ENCODE measurements around the gene DEFB114.
"Not testable (repeated sequence)": the region's sequence is repeated elsewhere in the genome, so short reads cannot be mapped to it uniquely, and the experiment has no call there.

The DEFB114 gene

GRCh38 chr6:49958180-49958579, 5.8 kb downstream of the DEFB114 start:
- Histone ChIP-seq H3K9ac (ENCODE audit: insufficient read length, low read depth) (no peak overlapping the region), H3K27me3 (ENCODE audit: insufficient read depth, insufficient read length) (no peaks in the 10 kb centered on the region), H3K36me3 (ENCODE audit: insufficient read depth, insufficient read length, low read length) (no peaks in the 10 kb centered on the region), H3K4me3 (ENCODE audit: insufficient read length, low read depth) (no peak overlapping the region), H3K9me3 (ENCODE audit: insufficient read depth, low read length) (no peaks in the 10 kb centered on the region), H3K4me1 (ENCODE audit: insufficient read depth, insufficient read length) (no peaks in the 10 kb centered on the region)
- DNase-seq (ENCODE audit: low read depth, low spot score), result no peak
- no peak for TF ChIP-seq SUZ12 (IDR thresholded peaks at IDR 0.05; ENCODE audit: extremely low read depth, insufficient read depth, insufficient read length)
- TF ChIP-seq YY1 (IDR thresholded peaks at IDR 0.05; ENCODE audit: insufficient read depth, insufficient read length), result no peak
- TF ChIP-seq ZNF274 (IDR thresholded peaks at IDR 0.05; ENCODE audit: low read depth, low read length), result no peak

DNA sequence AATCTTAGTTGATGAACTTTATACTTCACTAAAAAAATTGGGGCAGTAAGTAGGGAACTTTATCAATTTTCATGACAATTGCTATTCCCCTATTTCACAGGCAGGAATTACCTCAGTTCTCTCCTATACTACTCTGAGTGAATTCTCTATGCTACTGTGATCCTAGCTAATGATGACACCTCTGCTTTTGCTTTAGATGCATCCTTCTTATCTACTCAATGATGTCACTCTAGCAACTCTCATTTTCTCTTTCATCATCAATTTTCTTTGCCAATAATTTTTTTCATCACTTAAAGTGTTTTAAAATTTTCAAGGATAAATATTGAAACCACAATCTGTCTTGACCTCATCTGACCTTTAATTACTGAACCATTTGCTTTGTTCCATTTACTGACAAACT, 8.1 kb downstream of the DEFB114 start:
- no peak overlapping the region for H3K9ac ChIP-seq (ENCODE audit: insufficient read length, low read depth)
- no peak for DNase-seq (ENCODE audit: low read depth, low spot score)
- no peaks in the 10 kb centered on the region for H3K4me1 ChIP-seq (ENCODE audit: insufficient read depth, insufficient read length)
- no peak overlapping the region for H3K4me3 ChIP-seq (ENCODE audit: insufficient read length, low read depth)
- H3K27me3 ChIP-seq (ENCODE audit: insufficient read depth, insufficient read length), result no peaks in the 10 kb centered on the region
- no peaks in the 10 kb centered on the region for H3K36me3 ChIP-seq (ENCODE audit: insufficient read depth, insufficient read length, low read length)
- no peak for TF ChIP-seq SUZ12 (IDR thresholded peaks at IDR 0.05; ENCODE audit: extremely low read depth, insufficient read depth, insufficient read length)
- TF ChIP-seq ZNF274 (IDR thresholded peaks at IDR 0.05; ENCODE audit: low read depth, low read length), result no peak
- no peak for TF ChIP-seq YY1 (IDR thresholded peaks at IDR 0.05; ENCODE audit: insufficient read depth, insufficient read length)
- no peaks in the 10 kb centered on the region for H3K9me3 ChIP-seq (ENCODE audit: insufficient read depth, low read length)

- H3K4me1 ChIP-seq (ENCODE audit: insufficient read depth, insufficient read length), result no peaks in the 10 kb centered on the region
- H3K9me3 ChIP-seq (ENCODE audit: insufficient read depth, low read length), result no peaks in the 10 kb centered on the region
- no peak for DNase-seq (ENCODE audit: low read depth, low spot score)
- TF ChIP-seq YY1 (IDR thresholded peaks at IDR 0.05; ENCODE audit: insufficient read depth, insufficient read length) (no peak), ZNF274 (IDR thresholded peaks at IDR 0.05; ENCODE audit: low read depth, low read length) (no peak), SUZ12 (IDR thresholded peaks at IDR 0.05; ENCODE audit: extremely low read depth, insufficient read depth, insufficient read length) (no peak)
- H3K4me3 ChIP-seq (ENCODE audit: insufficient read length, low read depth), result no peak overlapping the region
- no peak overlapping the region for H3K9ac ChIP-seq (ENCODE audit: insufficient read length, low read depth)
- H3K36me3 ChIP-seq (ENCODE audit: insufficient read depth, insufficient read length, low read length), result no peaks in the 10 kb centered on the region
- H3K27me3 ChIP-seq (ENCODE audit: insufficient read depth, insufficient read length), result no peaks in the 10 kb centered on the region
Observed at GRCh38 chr6:49951926-49952325, 12.0 kb downstream of the DEFB114 start.

DNA sequence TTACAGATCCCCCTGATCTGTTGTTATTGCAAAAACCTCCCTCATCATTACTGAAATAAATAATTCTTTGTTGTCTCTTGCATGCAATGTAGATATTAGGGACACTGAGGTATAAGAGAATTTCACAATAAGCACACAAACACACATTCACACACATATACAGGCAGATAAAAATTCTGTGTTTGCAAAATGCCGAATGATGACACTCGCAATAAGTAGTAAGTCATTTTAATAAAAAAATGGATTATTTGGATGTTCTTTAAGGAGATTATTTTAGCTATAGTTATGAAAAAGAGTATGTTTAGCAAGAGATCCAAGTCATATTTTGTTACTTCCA, 13.6 kb downstream of the DEFB114 start:
- H3K9ac ChIP-seq (ENCODE audit: insufficient read length, low read depth), result no peak overlapping the region
- H3K4me3 ChIP-seq (ENCODE audit: insufficient read length, low read depth), result no peak overlapping the region
- no peaks in the 10 kb centered on the region for H3K36me3 ChIP-seq (ENCODE audit: insufficient read depth, insufficient read length, low read length)
- H3K9me3 ChIP-seq (ENCODE audit: insufficient read depth, low read length), result no peaks in the 10 kb centered on the region
- no peaks in the 10 kb centered on the region for H3K4me1 ChIP-seq (ENCODE audit: insufficient read depth, insufficient read length)
- TF ChIP-seq YY1 (IDR thresholded peaks at IDR 0.05; ENCODE audit: insufficient read depth, insufficient read length) (no peak), ZNF274 (IDR thresholded peaks at IDR 0.05; ENCODE audit: low read depth, low read length) (no peak), SUZ12 (IDR thresholded peaks at IDR 0.05; ENCODE audit: extremely low read depth, insufficient read depth, insufficient read length) (no peak)
- no peak for DNase-seq (ENCODE audit: low read depth, low spot score)
- H3K27me3 ChIP-seq (ENCODE audit: insufficient read depth, insufficient read length), result no peaks in the 10 kb centered on the region

DNA sequence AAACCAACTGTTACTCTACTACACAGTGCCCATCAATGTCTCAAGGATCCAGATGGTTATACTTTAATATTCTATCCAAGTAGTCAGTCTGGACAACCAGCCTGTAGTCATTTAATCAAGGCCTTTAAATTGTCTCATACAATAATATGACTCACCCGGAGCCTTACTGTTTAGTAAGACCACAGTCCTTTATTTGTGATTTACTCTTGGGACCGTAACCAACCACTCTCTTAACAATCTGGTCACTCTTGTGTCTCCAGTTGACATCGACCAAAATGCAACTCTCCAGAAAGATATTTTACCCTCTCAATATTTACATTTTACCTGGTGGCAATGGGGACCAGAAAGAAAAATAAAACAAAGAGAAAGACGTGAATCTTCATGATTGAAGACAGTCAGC, 14.9 kb downstream of the DEFB114 start:
- no peaks in the 10 kb centered on the region for H3K4me1 ChIP-seq (ENCODE audit: insufficient read depth, insufficient read length)
- H3K4me3 ChIP-seq (ENCODE audit: insufficient read length, low read depth), result no peak overlapping the region
- H3K9ac ChIP-seq (ENCODE audit: insufficient read length, low read depth), result no peak overlapping the region
- no peaks in the 10 kb centered on the region for H3K27me3 ChIP-seq (ENCODE audit: insufficient read depth, insufficient read length)
- TF ChIP-seq YY1 (IDR thresholded peaks at IDR 0.05; ENCODE audit: insufficient read depth, insufficient read length) (no peak), ZNF274 (IDR thresholded peaks at IDR 0.05; ENCODE audit: low read depth, low read length) (no peak), SUZ12 (IDR thresholded peaks at IDR 0.05; ENCODE audit: extremely low read depth, insufficient read depth, insufficient read length) (no peak)
- no peaks in the 10 kb centered on the region for H3K9me3 ChIP-seq (ENCODE audit: insufficient read depth, low read length)
- no peak for DNase-seq (ENCODE audit: low read depth, low spot score)
- no peaks in the 10 kb centered on the region for H3K36me3 ChIP-seq (ENCODE audit: insufficient read depth, insufficient read length, low read length)

GRCh38 chr6:49946835-49947234, 17.1 kb downstream of the DEFB114 start:
- Histone ChIP-seq H3K9ac (ENCODE audit: insufficient read length, low read depth) (no peak overlapping the region), H3K36me3 (ENCODE audit: insufficient read depth, insufficient read length, low read length) (no peaks in the 10 kb centered on the region), H3K27me3 (ENCODE audit: insufficient read depth, insufficient read length) (no peaks in the 10 kb centered on the region), H3K9me3 (ENCODE audit: insufficient read depth, low read length) (no peaks in the 10 kb centered on the region), H3K4me1 (ENCODE audit: insufficient read depth, insufficient read length) (no peaks in the 10 kb centered on the region), H3K4me3 (ENCODE audit: insufficient read length, low read depth) (no peak overlapping the region)
- DNase-seq (ENCODE audit: low read depth, low spot score), result no peak
- TF ChIP-seq YY1 (IDR thresholded peaks at IDR 0.05; ENCODE audit: insufficient read depth, insufficient read length) (no peak), ZNF274 (IDR thresholded peaks at IDR 0.05; ENCODE audit: low read depth, low read length) (no peak), SUZ12 (IDR thresholded peaks at IDR 0.05; ENCODE audit: extremely low read depth, insufficient read depth, insufficient read length) (no peak)

DNA sequence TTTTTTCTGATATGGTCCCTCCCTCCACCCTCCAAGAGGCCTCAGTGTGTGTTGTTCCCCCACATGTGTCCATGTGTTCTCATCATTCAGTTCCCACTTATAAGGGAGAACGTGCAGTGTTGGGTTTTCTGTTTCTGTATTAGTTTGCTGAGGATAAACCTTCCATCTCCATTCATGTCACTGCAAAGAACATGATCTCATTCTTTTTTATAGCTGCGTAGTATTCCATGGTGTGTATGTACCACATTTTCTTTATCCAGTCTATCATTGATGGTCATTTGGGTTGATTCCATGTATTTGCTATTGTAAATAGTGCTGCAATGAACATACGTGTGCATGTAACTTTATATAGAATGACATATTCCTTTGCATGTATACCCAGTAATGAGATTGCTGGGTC, 19.9 kb downstream of the DEFB114 start:
- DNase-seq (ENCODE audit: low read depth, low spot score); H3K4me3 ChIP-seq (ENCODE audit: insufficient read length, low read depth); H3K9ac ChIP-seq (ENCODE audit: insufficient read length, low read depth); H3K27me3 ChIP-seq (ENCODE audit: insufficient read depth, insufficient read length); H3K9me3 ChIP-seq (ENCODE audit: insufficient read depth, low read length); H3K36me3 ChIP-seq (ENCODE audit: insufficient read depth, insufficient read length, low read length); H3K4me1 ChIP-seq (ENCODE audit: insufficient read depth, insufficient read length): not testable (repeated sequence)

- DNase-seq (ENCODE audit: low read depth, low spot score), result no peak
- no peak overlapping the region for H3K9ac ChIP-seq (ENCODE audit: insufficient read length, low read depth)
- H3K4me3 ChIP-seq (ENCODE audit: insufficient read length, low read depth), result no peak overlapping the region
- TF ChIP-seq YY1 (IDR thresholded peaks at IDR 0.05; ENCODE audit: insufficient read depth, insufficient read length), result no peak
- TF ChIP-seq SUZ12 (IDR thresholded peaks at IDR 0.05; ENCODE audit: extremely low read depth, insufficient read depth, insufficient read length), result no peak
- no peak for TF ChIP-seq ZNF274 (IDR thresholded peaks at IDR 0.05; ENCODE audit: low read depth, low read length)
- H3K9me3 ChIP-seq (ENCODE audit: insufficient read depth, low read length), result no peaks in the 10 kb centered on the region
- H3K4me1 ChIP-seq (ENCODE audit: insufficient read depth, insufficient read length), result no peaks in the 10 kb centered on the region
- no peaks in the 10 kb centered on the region for H3K36me3 ChIP-seq (ENCODE audit: insufficient read depth, insufficient read length, low read length)
- no peaks in the 10 kb centered on the region for H3K27me3 ChIP-seq (ENCODE audit: insufficient read depth, insufficient read length)
Observed at GRCh38 chr6:49939993-49940498, 23.9 kb downstream of the DEFB114 start.
